ENCODE measurements around the gene TRIM65. TPM values are rescaled to one million over a fixed set of nuclear protein-coding genes. Genes with fewer than 3 reads are reported as not detected.

The TRIM65 gene
- total and polyA plus RNA-seq, 2 of the 13 experiments (the other 11 are each of a cell fraction or from before 2014, with no cell fraction given): 10.3 to 22.4 TPM

DNA sequence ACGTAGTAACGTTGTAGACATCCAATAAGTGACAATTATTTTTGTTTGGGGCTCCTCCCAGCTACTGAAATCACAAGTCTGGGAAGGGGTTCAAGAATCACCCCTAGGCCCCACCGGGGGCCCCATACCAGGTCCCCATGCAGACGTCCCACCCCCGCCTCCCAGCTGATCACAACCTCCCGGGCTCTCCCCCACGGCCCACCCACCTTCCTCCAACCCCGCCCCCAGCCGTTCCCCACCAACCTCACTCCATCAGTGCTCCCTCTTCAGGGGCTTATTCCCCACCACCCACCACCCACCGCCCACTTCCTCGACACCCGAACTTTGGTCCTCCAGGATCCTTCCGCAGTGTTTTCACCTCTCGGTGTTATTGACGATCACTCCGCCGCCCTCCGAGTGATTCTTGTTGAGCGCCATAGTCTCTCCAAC is 41.9 kb downstream of the TRIM65 start (continued):
- TF ChIP-seq, protein P1, sequence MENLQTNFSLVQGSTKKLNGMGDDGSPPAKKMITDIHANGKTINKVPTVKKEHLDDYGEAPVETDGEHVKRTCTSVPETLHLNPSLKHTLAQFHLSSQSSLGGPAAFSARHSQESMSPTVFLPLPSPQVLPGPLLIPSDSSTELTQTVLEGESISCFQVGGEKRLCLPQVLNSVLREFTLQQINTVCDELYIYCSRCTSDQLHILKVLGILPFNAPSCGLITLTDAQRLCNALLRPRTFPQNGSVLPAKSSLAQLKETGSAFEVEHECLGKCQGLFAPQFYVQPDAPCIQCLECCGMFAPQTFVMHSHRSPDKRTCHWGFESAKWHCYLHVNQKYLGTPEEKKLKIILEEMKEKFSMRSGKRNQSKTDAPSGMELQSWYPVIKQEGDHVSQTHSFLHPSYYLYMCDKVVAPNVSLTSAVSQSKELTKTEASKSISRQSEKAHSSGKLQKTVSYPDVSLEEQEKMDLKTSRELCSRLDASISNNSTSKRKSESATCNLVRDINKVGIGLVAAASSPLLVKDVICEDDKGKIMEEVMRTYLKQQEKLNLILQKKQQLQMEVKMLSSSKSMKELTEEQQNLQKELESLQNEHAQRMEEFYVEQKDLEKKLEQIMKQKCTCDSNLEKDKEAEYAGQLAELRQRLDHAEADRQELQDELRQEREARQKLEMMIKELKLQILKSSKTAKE (CRISPR knock-in tag; IDR thresholded peaks at IDR 0.05; ENCODE audit: borderline replicate concordance): no peak
- TF ChIP-seq ZNF546 (CRISPR knock-in tag; conservative IDR thresholded peaks at IDR 0.05) (no peak), TGIF2 (CRISPR knock-in tag; IDR thresholded peaks at IDR 0.05) (0 out of 2 replicates have a peak, but pooled peaks have one; percentile 11), MXD4 (CRISPR knock-in tag; IDR thresholded peaks at IDR 0.05) (no peak), DR1 (CRISPR knock-in tag; IDR thresholded peaks at IDR 0.05) (no peak), MTA1 (CRISPR knock-in tag; IDR thresholded peaks at IDR 0.05; ENCODE audit: borderline replicate concordance) (no peak), ZFP82 (CRISPR knock-in tag; IDR thresholded peaks at IDR 0.05; ENCODE audit: borderline replicate concordance) (peak; percentile 22; the same call in 1 of the 2 replicates), KDM5A (IDR thresholded peaks at IDR 0.05; ENCODE audit: borderline replicate concordance, low read length) (no peak), SIN3A (IDR thresholded peaks at IDR 0.05; ENCODE audit: borderline replicate concordance, low read depth, low read length) (peak; percentile 26; the same call in 1 of the 2 replicates), JDP2 (CRISPR knock-in tag; IDR thresholded peaks at IDR 0.05; ENCODE audit: borderline replicate concordance) (no peak), NR2F6 (IDR thresholded peaks at IDR 0.05) (no peak), NR2F6 (CRISPR knock-in tag; IDR thresholded peaks at IDR 0.05) (no peak), NONO (IDR thresholded peaks at IDR 0.05) (no peak), NONO (CRISPR knock-in tag; conservative IDR thresholded peaks at IDR 0.05) (no peak), TEAD3 (CRISPR knock-in tag; optimal IDR thresholded peaks at IDR 0.05; ENCODE audit: borderline replicate concordance) (no peak), SAP130 (CRISPR knock-in tag; IDR thresholded peaks at IDR 0.05; ENCODE audit: low read depth) (no peak), ZNF256 (CRISPR knock-in tag; conservative IDR thresholded peaks at IDR 0.05) (no peak)
- TF ChIP-seq, protein P2, sequence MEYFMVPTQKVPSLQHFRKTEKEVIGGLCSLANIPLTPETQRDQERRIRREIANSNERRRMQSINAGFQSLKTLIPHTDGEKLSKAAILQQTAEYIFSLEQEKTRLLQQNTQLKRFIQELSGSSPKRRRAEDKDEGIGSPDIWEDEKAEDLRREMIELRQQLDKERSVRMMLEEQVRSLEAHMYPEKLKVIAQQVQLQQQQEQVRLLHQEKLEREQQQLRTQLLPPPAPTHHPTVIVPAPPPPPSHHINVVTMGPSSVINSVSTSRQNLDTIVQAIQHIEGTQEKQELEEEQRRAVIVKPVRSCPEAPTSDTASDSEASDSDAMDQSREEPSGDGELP (IDR thresholded peaks at IDR 0.05; ENCODE audit: borderline replicate concordance, low read depth): peak; percentile 71
- TF ChIP-seq, protein P3, sequence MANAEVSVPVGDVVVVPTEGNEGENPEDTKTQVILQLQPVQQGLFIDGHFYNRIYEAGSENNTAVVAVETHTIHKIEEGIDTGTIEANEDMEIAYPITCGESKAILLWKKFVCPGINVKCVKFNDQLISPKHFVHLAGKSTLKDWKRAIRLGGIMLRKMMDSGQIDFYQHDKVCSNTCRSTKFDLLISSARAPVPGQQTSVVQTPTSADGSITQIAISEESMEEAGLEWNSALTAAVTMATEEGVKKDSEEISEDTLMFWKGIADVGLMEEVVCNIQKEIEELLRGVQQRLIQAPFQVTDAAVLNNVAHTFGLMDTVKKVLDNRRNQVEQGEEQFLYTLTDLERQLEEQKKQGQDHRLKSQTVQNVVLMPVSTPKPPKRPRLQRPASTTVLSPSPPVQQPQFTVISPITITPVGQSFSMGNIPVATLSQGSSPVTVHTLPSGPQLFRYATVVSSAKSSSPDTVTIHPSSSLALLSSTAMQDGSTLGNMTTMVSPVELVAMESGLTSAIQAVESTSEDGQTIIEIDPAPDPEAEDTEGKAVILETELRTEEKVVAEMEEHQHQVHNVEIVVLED (CRISPR knock-in tag; IDR thresholded peaks at IDR 0.05; ENCODE audit: borderline replicate concordance): no peak
- TF ChIP-seq, protein P4, sequence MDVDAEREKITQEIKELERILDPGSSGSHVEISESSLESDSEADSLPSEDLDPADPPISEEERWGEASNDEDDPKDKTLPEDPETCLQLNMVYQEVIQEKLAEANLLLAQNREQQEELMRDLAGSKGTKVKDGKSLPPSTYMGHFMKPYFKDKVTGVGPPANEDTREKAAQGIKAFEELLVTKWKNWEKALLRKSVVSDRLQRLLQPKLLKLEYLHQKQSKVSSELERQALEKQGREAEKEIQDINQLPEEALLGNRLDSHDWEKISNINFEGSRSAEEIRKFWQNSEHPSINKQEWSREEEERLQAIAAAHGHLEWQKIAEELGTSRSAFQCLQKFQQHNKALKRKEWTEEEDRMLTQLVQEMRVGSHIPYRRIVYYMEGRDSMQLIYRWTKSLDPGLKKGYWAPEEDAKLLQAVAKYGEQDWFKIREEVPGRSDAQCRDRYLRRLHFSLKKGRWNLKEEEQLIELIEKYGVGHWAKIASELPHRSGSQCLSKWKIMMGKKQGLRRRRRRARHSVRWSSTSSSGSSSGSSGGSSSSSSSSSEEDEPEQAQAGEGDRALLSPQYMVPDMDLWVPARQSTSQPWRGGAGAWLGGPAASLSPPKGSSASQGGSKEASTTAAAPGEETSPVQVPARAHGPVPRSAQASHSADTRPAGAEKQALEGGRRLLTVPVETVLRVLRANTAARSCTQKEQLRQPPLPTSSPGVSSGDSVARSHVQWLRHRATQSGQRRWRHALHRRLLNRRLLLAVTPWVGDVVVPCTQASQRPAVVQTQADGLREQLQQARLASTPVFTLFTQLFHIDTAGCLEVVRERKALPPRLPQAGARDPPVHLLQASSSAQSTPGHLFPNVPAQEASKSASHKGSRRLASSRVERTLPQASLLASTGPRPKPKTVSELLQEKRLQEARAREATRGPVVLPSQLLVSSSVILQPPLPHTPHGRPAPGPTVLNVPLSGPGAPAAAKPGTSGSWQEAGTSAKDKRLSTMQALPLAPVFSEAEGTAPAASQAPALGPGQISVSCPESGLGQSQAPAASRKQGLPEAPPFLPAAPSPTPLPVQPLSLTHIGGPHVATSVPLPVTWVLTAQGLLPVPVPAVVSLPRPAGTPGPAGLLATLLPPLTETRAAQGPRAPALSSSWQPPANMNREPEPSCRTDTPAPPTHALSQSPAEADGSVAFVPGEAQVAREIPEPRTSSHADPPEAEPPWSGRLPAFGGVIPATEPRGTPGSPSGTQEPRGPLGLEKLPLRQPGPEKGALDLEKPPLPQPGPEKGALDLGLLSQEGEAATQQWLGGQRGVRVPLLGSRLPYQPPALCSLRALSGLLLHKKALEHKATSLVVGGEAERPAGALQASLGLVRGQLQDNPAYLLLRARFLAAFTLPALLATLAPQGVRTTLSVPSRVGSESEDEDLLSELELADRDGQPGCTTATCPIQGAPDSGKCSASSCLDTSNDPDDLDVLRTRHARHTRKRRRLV (CRISPR knock-in tag; IDR thresholded peaks at IDR 0.05): no peak
- TF ChIP-seq, protein P5, sequence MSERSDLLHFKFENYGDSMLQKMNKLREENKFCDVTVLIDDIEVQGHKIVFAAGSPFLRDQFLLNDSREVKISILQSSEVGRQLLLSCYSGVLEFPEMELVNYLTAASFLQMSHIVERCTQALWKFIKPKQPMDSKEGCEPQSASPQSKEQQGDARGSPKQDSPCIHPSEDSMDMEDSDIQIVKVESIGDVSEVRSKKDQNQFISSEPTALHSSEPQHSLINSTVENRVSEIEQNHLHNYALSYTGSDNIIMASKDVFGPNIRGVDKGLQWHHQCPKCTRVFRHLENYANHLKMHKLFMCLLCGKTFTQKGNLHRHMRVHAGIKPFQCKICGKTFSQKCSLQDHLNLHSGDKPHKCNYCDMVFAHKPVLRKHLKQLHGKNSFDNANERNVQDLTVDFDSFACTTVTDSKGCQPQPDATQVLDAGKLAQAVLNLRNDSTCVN (CRISPR knock-in tag; IDR thresholded peaks at IDR 0.05; ENCODE audit: borderline replicate concordance): no peak

Data from HepG2 (cell line).